WTC11 (cell line): ENCODE results near the gene GNAL. TPM values are rescaled to one million over a fixed set of nuclear protein-coding genes. Genes with fewer than 3 reads are reported as not detected.

Experiments used
- ATAC-seq: fragments of 200-7000 bp; cut with Tn5 transposase; 2 replicates; pipeline ENCODE4 v1.10.0; 2021; ENCODE audit warnings: mild to moderate bottlenecking, moderate library complexity
- CTCF ChIA-PET: fragments of 300-600 bp; sonication (Branson Sonifier 250); formaldehyde crosslinking; loops from one replicate; lab custom pipeline; 2021; ENCODE audit warnings: antibody characterized with exemption; lab: Charles Lee
- POLR2A ChIA-PET: fragments of 350-600 bp; sonication (Branson Sonifier 250); formaldehyde crosslinking; loops from one replicate; lab custom pipeline; 2021; ENCODE audit warnings: antibody characterized with exemption; lab: Charles Lee
- DNase-seq: peaks from one replicate; pipeline ENCODE4 v3.0.0; 2021; ENCODE audit warnings: low spot score
- H3K27ac Mint-ChIP-seq: 2 replicates; pipeline ENCODE4 v1.8.0; 2021; ENCODE audit warnings: mixed read lengths
- H3K27me3 Mint-ChIP-seq: 2 replicates; pipeline ENCODE4 v1.8.0; 2021; ENCODE audit warnings: low read depth, mild to moderate bottlenecking, moderate library complexity, mixed read lengths
- H3K36me3 Mint-ChIP-seq: 2 replicates; pipeline ENCODE4 v1.8.0; 2021; ENCODE audit warnings: mixed read lengths
- H3K4me1 Mint-ChIP-seq: 2 replicates; pipeline ENCODE4 v1.8.0; 2022; ENCODE audit warnings: mixed read lengths
- H3K4me3 Mint-ChIP-seq: 2 replicates; pipeline ENCODE4 v1.8.0; 2021; ENCODE audit warnings: mild to moderate bottlenecking, moderate library complexity, mixed read lengths
- H3K9me3 Mint-ChIP-seq: 2 replicates; pipeline ENCODE4 v1.8.0; 2021; ENCODE audit warnings: mixed read lengths
- ESRRA ChIP-seq: sonication (generic); formaldehyde crosslinking; IDR thresholded peaks from 2 replicates; pipeline ENCODE4 v1.8.1; 2022; ENCODE audit warnings: mild to moderate bottlenecking, missing genetic modification reagents, borderline replicate concordance
- ETV6 ChIP-seq: sonication (generic); formaldehyde crosslinking; IDR thresholded peaks from 2 replicates; pipeline ENCODE4 v1.8.1; 2022; ENCODE audit warnings: mild to moderate bottlenecking, missing genetic modification reagents
- GABPB1 ChIP-seq: sonication (generic); formaldehyde crosslinking; IDR thresholded peaks from 2 replicates; pipeline ENCODE4 v1.8.1; 2023; ENCODE audit warnings: mild to moderate bottlenecking, missing genetic modification reagents
- HMGA2 ChIP-seq: fragments of 250-450 bp; sonication (Bioruptor Pico); IDR thresholded peaks from 2 replicates; pipeline ENCODE4 v1.4.0; 2021; ENCODE audit warnings: mild to moderate bottlenecking, moderate library complexity
- NFE2L1 ChIP-seq: sonication (generic); formaldehyde crosslinking; IDR thresholded peaks from 2 replicates; pipeline ENCODE4 v1.8.1; 2023; ENCODE audit warnings: missing genetic modification reagents
- OVOL2 ChIP-seq: fragments of 250-450 bp; sonication (Bioruptor Pico); IDR thresholded peaks from 2 replicates; pipeline ENCODE4 v1.9.0; 2021; ENCODE audit warnings: mild to moderate bottlenecking, borderline replicate concordance
- PRRX2 ChIP-seq: fragments of 250-450 bp; sonication (Bioruptor Pico); IDR thresholded peaks from 2 replicates; pipeline ENCODE4 v1.8.0; 2021; ENCODE audit warnings: mild to moderate bottlenecking
- RORB ChIP-seq: fragments of 250-450 bp; sonication (Bioruptor Pico); IDR thresholded peaks from 2 replicates; pipeline ENCODE4 v1.9.0; 2021; ENCODE audit warnings: mild to moderate bottlenecking
- TCF7 ChIP-seq: sonication (generic); formaldehyde crosslinking; IDR thresholded peaks from 2 replicates; pipeline ENCODE4 v1.8.0; 2022; ENCODE audit warnings: mild to moderate bottlenecking, low read depth, missing genetic modification reagents, moderate library complexity
- TP53 ChIP-seq: sonication (generic); formaldehyde crosslinking; IDR thresholded peaks from 2 replicates; pipeline ENCODE4 v1.8.1; 2023; ENCODE audit warnings: mild to moderate bottlenecking, missing genetic modification reagents
- ZBTB21 ChIP-seq: sonication (generic); formaldehyde crosslinking; IDR thresholded peaks from 2 replicates; pipeline ENCODE4 v1.8.1; 2023; ENCODE audit warnings: mild to moderate bottlenecking, missing genetic modification reagents, borderline replicate concordance
- ZNF121 ChIP-seq: sonication (generic); formaldehyde crosslinking; IDR thresholded peaks from 2 replicates; pipeline ENCODE4 v1.8.0; 2023; ENCODE audit warnings: missing genetic modification reagents
- ZNF317 ChIP-seq: sonication (generic); formaldehyde crosslinking; IDR thresholded peaks from 2 replicates; pipeline ENCODE4 v1.8.1; 2023; ENCODE audit warnings: low read depth, mild to moderate bottlenecking, moderate library complexity, missing genetic modification reagents, borderline replicate concordance
- total RNA-seq: library from RNA; stranded (reverse); gene quantifications from 3 replicates; pipeline ENCODE4 v1.2.3, GENCODE V29; 2021
- TF ChIP-seq, protein P1 (sequence below): sonication (generic); formaldehyde crosslinking; IDR thresholded peaks from 2 replicates; pipeline ENCODE4 v1.8.1; 2022; ENCODE audit warnings: missing genetic modification reagents, borderline replicate concordance
- TF ChIP-seq, protein P2 (sequence below): sonication (generic); formaldehyde crosslinking; conservative IDR thresholded peaks from 2 replicates; pipeline ENCODE4 v1.8.1; 2022; ENCODE audit warnings: mild to moderate bottlenecking, missing genetic modification reagents
- TF ChIP-seq, protein P3 (sequence below): fragments of 250-450 bp; sonication (Bioruptor Pico); IDR thresholded peaks from 2 replicates; pipeline ENCODE4 v1.9.0; 2021; ENCODE audit warnings: mild to moderate bottlenecking, borderline replicate concordance
- TF ChIP-seq, protein P4 (sequence below): sonication (generic); formaldehyde crosslinking; IDR thresholded peaks from 2 replicates; pipeline ENCODE4 v1.8.1; 2022; ENCODE audit warnings: mild to moderate bottlenecking, missing genetic modification reagents, moderate library complexity, borderline replicate concordance
- TF ChIP-seq, protein P5 (sequence below): sonication (generic); formaldehyde crosslinking; IDR thresholded peaks from 2 replicates; pipeline ENCODE4 v1.8.1; 2022; ENCODE audit warnings: low read depth, mild to moderate bottlenecking, moderate library complexity, missing genetic modification reagents, borderline replicate concordance
- TF ChIP-seq, protein P6 (sequence below): sonication (generic); formaldehyde crosslinking; IDR thresholded peaks from 2 replicates; pipeline ENCODE4 v1.8.0; 2022; ENCODE audit warnings: mild to moderate bottlenecking, missing genetic modification reagents

GNAL gene
- total RNA-seq, 1 experiment from 2014 or later, result 22.3 TPM

DNA sequence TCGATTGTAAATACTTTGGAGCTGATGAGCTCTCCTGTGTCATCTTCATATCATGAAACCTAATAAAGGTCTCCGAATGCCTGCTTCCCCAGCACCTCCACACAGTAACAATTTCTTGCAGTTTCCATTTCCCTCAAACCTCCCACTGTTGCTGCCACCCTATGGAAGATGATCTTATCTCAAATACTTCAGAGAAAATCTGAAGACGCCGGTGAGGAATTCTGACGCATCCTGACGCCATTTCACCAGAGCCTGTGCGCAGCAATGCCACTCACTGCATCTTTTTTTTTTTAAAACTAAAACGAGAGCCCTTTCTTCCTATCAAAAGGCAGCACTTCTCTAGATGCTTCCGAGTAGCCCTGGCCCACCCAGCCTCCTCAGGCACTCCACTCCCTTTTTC lies 31.9 kb upstream of the GNAL start (continued):
- TF ChIP-seq, protein P1, sequence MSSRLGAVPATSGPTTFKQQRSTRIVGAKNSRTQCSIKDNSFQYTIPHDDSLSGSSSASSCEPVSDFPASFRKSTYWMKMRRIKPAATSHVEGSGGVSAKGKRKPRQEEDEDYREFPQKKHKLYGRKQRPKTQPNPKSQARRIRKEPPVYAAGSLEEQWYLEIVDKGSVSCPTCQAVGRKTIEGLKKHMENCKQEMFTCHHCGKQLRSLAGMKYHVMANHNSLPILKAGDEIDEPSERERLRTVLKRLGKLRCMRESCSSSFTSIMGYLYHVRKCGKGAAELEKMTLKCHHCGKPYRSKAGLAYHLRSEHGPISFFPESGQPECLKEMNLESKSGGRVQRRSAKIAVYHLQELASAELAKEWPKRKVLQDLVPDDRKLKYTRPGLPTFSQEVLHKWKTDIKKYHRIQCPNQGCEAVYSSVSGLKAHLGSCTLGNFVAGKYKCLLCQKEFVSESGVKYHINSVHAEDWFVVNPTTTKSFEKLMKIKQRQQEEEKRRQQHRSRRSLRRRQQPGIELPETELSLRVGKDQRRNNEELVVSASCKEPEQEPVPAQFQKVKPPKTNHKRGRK (CRISPR knock-in tag), result no peak
- TF ChIP-seq, protein P2, sequence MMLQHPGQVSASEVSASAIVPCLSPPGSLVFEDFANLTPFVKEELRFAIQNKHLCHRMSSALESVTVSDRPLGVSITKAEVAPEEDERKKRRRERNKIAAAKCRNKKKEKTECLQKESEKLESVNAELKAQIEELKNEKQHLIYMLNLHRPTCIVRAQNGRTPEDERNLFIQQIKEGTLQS (CRISPR knock-in tag), result no peak
- TF ChIP-seq ZNF317 (CRISPR knock-in tag), result no peak
- TF ChIP-seq, protein P3, sequence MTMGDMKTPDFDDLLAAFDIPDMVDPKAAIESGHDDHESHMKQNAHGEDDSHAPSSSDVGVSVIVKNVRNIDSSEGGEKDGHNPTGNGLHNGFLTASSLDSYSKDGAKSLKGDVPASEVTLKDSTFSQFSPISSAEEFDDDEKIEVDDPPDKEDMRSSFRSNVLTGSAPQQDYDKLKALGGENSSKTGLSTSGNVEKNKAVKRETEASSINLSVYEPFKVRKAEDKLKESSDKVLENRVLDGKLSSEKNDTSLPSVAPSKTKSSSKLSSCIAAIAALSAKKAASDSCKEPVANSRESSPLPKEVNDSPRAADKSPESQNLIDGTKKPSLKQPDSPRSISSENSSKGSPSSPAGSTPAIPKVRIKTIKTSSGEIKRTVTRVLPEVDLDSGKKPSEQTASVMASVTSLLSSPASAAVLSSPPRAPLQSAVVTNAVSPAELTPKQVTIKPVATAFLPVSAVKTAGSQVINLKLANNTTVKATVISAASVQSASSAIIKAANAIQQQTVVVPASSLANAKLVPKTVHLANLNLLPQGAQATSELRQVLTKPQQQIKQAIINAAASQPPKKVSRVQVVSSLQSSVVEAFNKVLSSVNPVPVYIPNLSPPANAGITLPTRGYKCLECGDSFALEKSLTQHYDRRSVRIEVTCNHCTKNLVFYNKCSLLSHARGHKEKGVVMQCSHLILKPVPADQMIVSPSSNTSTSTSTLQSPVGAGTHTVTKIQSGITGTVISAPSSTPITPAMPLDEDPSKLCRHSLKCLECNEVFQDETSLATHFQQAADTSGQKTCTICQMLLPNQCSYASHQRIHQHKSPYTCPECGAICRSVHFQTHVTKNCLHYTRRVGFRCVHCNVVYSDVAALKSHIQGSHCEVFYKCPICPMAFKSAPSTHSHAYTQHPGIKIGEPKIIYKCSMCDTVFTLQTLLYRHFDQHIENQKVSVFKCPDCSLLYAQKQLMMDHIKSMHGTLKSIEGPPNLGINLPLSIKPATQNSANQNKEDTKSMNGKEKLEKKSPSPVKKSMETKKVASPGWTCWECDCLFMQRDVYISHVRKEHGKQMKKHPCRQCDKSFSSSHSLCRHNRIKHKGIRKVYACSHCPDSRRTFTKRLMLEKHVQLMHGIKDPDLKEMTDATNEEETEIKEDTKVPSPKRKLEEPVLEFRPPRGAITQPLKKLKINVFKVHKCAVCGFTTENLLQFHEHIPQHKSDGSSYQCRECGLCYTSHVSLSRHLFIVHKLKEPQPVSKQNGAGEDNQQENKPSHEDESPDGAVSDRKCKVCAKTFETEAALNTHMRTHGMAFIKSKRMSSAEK (CRISPR knock-in tag), result no peak
- TF ChIP-seq, protein P4, sequence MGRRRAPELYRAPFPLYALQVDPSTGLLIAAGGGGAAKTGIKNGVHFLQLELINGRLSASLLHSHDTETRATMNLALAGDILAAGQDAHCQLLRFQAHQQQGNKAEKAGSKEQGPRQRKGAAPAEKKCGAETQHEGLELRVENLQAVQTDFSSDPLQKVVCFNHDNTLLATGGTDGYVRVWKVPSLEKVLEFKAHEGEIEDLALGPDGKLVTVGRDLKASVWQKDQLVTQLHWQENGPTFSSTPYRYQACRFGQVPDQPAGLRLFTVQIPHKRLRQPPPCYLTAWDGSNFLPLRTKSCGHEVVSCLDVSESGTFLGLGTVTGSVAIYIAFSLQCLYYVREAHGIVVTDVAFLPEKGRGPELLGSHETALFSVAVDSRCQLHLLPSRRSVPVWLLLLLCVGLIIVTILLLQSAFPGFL (CRISPR knock-in tag), result no peak
- TF ChIP-seq, protein P5, sequence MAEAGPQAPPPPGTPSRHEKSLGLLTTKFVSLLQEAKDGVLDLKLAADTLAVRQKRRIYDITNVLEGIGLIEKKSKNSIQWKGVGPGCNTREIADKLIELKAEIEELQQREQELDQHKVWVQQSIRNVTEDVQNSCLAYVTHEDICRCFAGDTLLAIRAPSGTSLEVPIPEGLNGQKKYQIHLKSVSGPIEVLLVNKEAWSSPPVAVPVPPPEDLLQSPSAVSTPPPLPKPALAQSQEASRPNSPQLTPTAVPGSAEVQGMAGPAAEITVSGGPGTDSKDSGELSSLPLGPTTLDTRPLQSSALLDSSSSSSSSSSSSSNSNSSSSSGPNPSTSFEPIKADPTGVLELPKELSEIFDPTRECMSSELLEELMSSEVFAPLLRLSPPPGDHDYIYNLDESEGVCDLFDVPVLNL, result no peak
- TF ChIP-seq OVOL2 (CRISPR knock-in tag), result no peak
- TF ChIP-seq RORB (CRISPR knock-in tag), result no peak
- no peak for TF ChIP-seq HMGA2 (CRISPR knock-in tag)
- TF ChIP-seq TP53 (CRISPR knock-in tag), result no peak
- no peak for TF ChIP-seq PRRX2 (CRISPR knock-in tag)
- no peak for TF ChIP-seq ESRRA (CRISPR knock-in tag)

DNA sequence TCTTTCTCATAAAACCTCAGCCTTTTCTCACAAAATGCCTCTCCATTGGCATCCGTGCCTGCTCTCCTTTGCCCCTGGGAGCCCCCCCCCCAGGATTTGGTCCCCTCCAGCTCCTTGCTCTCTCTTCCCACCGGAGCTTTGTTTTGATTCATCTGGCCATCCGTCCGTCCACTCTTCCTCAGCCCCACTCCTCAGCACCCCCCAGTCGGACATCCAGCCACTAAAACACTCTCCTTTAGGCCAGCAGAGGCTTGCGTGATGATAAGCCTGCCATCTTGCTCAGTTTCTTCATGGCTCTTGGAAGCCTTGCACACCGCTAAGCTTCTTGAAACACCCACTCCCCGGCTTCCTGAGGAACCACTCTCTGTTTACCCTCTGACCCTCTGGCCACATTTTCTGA lies 31.5 kb upstream of the GNAL start:
- peaks cover 21% of the 10 kb centered on the region for H3K27me3 Mint-ChIP-seq
- no peak overlapping the region for H3K4me3 Mint-ChIP-seq
- TF ChIP-seq ZNF317 (CRISPR knock-in tag), result no peak
- TF ChIP-seq NFE2L1 (CRISPR knock-in tag), result no peak
- CTCF ChIA-PET, result interaction anchor here (1.2 to 5.5 kb wide), 4 partner anchors 32 to 382 kb away, joined by 3 to 99 read pairs (median 23); partner anchors contain the start of gene GNAL
- no peaks in the 10 kb centered on the region for H3K36me3 Mint-ChIP-seq
- POLR2A ChIA-PET, result no interaction called here
- no peaks in the 10 kb centered on the region; the same call in 1 of the 2 replicates for H3K9me3 Mint-ChIP-seq
- peaks cover 6% of the 10 kb centered on the region for H3K4me1 Mint-ChIP-seq
- H3K27ac Mint-ChIP-seq, result no peak overlapping the region
- no peak for ATAC-seq
- no peak for DNase-seq

DNA sequence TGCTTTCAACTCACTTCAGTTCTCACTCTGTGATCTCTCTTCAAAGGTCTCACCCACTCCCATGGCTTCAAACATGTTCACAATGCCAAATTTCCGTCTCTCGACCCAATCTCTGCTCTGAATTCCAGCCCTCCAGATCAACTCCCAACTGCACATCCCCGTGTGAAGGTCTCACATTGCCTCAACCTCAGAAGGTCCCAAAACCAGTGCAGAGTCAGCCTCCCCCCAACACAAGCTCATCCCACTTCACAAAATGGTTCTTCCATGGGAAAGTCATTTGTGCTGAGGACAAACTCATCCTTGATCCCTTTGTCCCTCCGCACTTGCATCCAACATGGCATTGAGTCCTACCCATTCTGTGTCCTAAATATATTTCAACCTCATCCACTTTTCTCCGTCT lies 31.0 kb upstream of the GNAL start:
- POLR2A ChIA-PET, result no interaction called here
- Mint-ChIP-seq H3K27me3 (peaks cover 21% of the 10 kb centered on the region), H3K27ac (no peak overlapping the region), H3K9me3 (no peaks in the 10 kb centered on the region; the same call in 1 of the 2 replicates), H3K4me1 (peaks cover 6% of the 10 kb centered on the region), H3K4me3 (no peak overlapping the region), H3K36me3 (no peaks in the 10 kb centered on the region)
- ATAC-seq (no peak), DNase-seq (no peak)
- CTCF ChIA-PET, result interaction anchor here (1.2 to 5.5 kb wide), 3 partner anchors 71 to 381 kb away, joined by 3 to 99 read pairs (median 41); no protein-coding TSS in a partner anchor
- TF ChIP-seq, protein P6, sequence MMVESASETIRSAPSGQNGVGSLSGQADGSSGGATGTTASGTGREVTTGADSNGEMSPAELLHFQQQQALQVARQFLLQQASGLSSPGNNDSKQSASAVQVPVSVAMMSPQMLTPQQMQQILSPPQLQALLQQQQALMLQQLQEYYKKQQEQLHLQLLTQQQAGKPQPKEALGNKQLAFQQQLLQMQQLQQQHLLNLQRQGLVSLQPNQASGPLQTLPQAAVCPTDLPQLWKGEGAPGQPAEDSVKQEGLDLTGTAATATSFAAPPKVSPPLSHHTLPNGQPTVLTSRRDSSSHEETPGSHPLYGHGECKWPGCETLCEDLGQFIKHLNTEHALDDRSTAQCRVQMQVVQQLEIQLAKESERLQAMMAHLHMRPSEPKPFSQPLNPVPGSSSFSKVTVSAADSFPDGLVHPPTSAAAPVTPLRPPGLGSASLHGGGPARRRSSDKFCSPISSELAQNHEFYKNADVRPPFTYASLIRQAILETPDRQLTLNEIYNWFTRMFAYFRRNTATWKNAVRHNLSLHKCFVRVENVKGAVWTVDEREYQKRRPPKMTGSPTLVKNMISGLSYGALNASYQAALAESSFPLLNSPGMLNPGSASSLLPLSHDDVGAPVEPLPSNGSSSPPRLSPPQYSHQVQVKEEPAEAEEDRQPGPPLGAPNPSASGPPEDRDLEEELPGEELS, result no peak
- TF ChIP-seq TCF7, result no peak
- no peak for TF ChIP-seq ZNF121
- TF ChIP-seq, protein P1 (CRISPR knock-in tag), result no peak
- TF ChIP-seq, protein P2 (CRISPR knock-in tag), result no peak
- TF ChIP-seq ZNF317 (CRISPR knock-in tag), result no peak
- TF ChIP-seq GABPB1 (CRISPR knock-in tag), result no peak
- TF ChIP-seq ZBTB21 (CRISPR knock-in tag), result no peak
- no peak for TF ChIP-seq ETV6 (CRISPR knock-in tag)
